Lower lobe of right lung (tissue), 2 donors: Measurements from ENCODE around the gene R3HDM2. TPM values are rescaled to one million over a fixed set of nuclear protein-coding genes. Genes with fewer than 3 reads are reported as not detected.
"Not testable (repeated sequence)": the region's sequence is repeated elsewhere in the genome, so short reads cannot be mapped to it uniquely, and the experiment has no call there.

Source experiments
- ATAC-seq, 2 donors: fragments of 200-7000 bp; cut with Tn5 transposase; one replicate each; pipeline ENCODE4 v1.9.1; 2020 to 2022; ENCODE audit warnings: mild to moderate bottlenecking in 2 of 2, moderate library complexity in 2 of 2
- DNase-seq: peaks from one replicate; pipeline ENCODE4 v3.0.0-alpha.2; 2020
- H3K27ac ChIP-seq: fragments of 200-600 bp; one replicate; pipeline ENCODE4 v1.8.0; 2022
- H3K27me3 ChIP-seq: fragments of 200-600 bp; one replicate; pipeline ENCODE4 v1.8.0; 2022; ENCODE audit warnings: low read depth
- H3K36me3 ChIP-seq: fragments of 200-600 bp; one replicate; pipeline ENCODE4 v1.8.0; 2022; ENCODE audit warnings: mild to moderate bottlenecking
- H3K4me1 ChIP-seq: fragments of 200-600 bp; one replicate; pipeline ENCODE4 v1.8.0; 2022
- H3K4me3 ChIP-seq: fragments of 200-600 bp; one replicate; pipeline ENCODE4 v1.8.0; 2022; ENCODE audit warnings: mild to moderate bottlenecking
- H3K9me3 ChIP-seq: fragments of 200-600 bp; one replicate; pipeline ENCODE4 v1.8.0; 2022
- intact Hi-C: fragments of 100-400 bp; cut with DNase I; formaldehyde crosslinking; loops from one replicate; pipeline ENCODE4 v1.11.0; 2022
- total RNA-seq: library from RNA; stranded (reverse); fragmentation: NEBNext Ultra II Directional; extraction: Animal tissue kit (Norgen Biotek cat#: 25700); gene quantifications from one replicate; pipeline ENCODE4 v1.2.1, GENCODE V29; 2021
- TF ChIP-seq, protein P1 (sequence below): fragments of 200-600 bp; IDR thresholded peaks from one replicate; pipeline ENCODE4 v1.8.0; 2022; ENCODE audit warnings: antibody characterized with exemption, mild to moderate bottlenecking
- donor health status: DM: no; HTN: yes; CAD: no; lungs with severe emphysema.

The R3HDM2 gene
- total RNA-seq, 1 donor from 2014 or later = 79.3 TPM

DNA sequence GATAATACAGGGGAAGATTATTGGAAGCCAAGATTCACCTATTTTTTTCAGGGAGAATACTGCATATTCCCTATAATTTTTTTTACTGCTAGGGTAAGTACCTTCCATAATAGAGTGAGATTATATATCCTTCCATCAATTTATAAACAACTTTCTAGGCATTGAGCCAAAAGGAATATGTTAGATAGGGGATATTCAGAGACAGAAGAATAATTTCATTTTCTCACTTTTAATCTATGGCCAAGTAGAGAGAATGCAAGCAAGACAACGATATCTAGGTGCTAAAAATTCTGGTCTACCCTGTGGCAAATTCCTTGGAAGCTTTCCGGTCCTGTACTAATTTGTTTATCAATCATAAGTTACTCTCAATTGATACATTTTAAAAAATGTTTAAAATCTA lies 110.2 kb downstream of the R3HDM2 start:
- intact Hi-C loops = no loop called here
- TF ChIP-seq, protein P1, sequence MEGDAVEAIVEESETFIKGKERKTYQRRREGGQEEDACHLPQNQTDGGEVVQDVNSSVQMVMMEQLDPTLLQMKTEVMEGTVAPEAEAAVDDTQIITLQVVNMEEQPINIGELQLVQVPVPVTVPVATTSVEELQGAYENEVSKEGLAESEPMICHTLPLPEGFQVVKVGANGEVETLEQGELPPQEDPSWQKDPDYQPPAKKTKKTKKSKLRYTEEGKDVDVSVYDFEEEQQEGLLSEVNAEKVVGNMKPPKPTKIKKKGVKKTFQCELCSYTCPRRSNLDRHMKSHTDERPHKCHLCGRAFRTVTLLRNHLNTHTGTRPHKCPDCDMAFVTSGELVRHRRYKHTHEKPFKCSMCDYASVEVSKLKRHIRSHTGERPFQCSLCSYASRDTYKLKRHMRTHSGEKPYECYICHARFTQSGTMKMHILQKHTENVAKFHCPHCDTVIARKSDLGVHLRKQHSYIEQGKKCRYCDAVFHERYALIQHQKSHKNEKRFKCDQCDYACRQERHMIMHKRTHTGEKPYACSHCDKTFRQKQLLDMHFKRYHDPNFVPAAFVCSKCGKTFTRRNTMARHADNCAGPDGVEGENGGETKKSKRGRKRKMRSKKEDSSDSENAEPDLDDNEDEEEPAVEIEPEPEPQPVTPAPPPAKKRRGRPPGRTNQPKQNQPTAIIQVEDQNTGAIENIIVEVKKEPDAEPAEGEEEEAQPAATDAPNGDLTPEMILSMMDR = no peak
- DNase-seq = no peak
- H3K4me1 ChIP-seq = no peaks in the 10 kb centered on the region
- no peak for ATAC-seq
- H3K27ac ChIP-seq = no peak overlapping the region
- H3K9me3 ChIP-seq = no peaks in the 10 kb centered on the region
- H3K27me3 ChIP-seq = no peaks in the 10 kb centered on the region
- H3K36me3 ChIP-seq = no peaks in the 10 kb centered on the region
- H3K4me3 ChIP-seq = no peak overlapping the region

DNA sequence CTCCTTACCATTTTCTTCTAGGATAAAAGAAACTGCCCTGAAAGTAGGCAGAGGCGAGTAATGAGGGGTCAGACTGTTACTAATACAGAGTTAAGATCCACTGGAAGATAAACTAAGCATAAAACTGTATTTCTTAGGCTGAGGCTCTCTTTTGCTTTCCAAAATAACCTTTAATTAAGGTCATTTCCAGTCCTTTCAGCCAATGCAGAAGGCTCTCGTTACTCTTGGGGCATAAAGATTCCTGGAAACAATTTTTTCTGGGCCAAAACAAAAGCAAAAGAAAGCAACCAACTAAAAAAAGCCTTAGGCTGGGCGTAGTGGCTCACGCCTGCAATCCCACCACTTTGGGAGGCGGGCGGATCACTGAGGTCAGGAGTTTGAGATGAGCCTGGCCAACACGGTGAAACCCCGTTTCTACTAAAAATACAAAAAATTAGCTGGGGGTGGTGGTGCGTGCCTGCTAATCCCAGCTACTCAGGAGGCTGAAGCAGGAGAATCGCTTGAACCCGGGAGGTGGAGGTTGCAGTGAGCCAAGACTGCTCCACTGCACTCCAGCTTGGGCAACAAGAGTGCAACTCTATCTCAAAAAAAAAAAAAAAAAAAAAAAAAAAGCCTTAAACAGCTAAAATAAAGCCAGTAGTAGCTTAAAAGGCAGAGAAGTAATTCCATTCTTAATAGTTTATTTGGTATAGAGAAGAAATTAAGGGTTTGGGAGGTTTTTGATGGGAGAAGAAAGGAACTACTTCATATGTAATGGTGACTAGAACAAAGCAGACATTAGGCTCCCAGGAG lies 111.0 kb downstream of the R3HDM2 start:
- no peaks in the 10 kb centered on the region for H3K27me3 ChIP-seq
- intact Hi-C loops = no loop called here
- TF ChIP-seq, protein P1 = no peak
- no peak overlapping the region for H3K27ac ChIP-seq
- no peaks in the 10 kb centered on the region for H3K36me3 ChIP-seq
- no peaks in the 10 kb centered on the region for H3K9me3 ChIP-seq
- H3K4me3 ChIP-seq = no peak overlapping the region
- H3K4me1 ChIP-seq = no peaks in the 10 kb centered on the region
- DNase-seq = no peak
- no peak for ATAC-seq

DNA sequence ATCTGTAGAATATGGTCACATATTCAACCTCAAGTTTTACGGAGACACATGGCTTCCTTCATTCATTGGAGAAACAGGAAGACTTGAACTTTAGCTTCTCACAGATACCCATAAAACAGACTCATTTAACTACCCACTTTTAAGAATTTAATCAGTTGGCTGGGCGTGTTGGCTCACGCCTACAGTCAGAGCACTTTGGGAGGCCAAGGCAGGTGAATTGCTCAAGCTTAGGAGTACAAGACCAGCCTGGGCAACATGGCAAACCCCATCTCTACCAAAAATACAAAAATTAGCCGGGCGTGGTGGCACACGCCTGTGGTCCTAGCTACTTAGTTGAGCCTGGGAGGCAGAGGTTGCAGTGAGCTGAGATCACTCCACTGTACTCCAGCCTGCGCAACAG lies 115.2 kb downstream of the R3HDM2 start:
- no peak for ATAC-seq
- DNase-seq = no peak
- intact Hi-C loops = no loop called here
- H3K27ac ChIP-seq = no peak overlapping the region
- H3K4me3 ChIP-seq = no peak overlapping the region
- no peaks in the 10 kb centered on the region for H3K9me3 ChIP-seq
- TF ChIP-seq, protein P1 = no peak
- H3K4me1 ChIP-seq = no peaks in the 10 kb centered on the region
- no peaks in the 10 kb centered on the region for H3K36me3 ChIP-seq
- no peaks in the 10 kb centered on the region for H3K27me3 ChIP-seq

DNA sequence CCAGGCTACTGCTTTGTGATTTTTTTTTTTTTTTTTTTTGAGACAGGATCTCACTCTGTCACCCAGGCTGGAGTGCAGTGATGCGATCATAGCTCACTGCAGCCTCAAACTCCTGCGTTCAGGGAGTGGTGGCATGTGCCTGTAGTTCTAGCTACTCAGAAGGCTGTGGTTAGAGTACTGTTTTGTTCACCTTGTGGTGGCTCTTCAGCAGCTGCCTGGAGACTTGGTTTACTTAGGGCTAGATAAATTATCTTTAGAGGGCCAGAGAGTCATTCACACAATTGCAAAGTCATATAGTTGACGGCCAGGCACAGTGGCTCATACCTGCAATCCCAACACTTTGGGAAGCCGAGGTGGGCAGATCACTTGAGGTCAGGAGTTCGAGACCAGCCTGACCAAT lies 118.6 kb downstream of the R3HDM2 start:
- H3K4me3 ChIP-seq, ATAC-seq, H3K27me3 ChIP-seq, H3K4me1 ChIP-seq, H3K27ac ChIP-seq, intact Hi-C loops, DNase-seq, H3K9me3 ChIP-seq: not testable (repeated sequence)
- peaks cover 20% of the 10 kb centered on the region for H3K36me3 ChIP-seq

DNA sequence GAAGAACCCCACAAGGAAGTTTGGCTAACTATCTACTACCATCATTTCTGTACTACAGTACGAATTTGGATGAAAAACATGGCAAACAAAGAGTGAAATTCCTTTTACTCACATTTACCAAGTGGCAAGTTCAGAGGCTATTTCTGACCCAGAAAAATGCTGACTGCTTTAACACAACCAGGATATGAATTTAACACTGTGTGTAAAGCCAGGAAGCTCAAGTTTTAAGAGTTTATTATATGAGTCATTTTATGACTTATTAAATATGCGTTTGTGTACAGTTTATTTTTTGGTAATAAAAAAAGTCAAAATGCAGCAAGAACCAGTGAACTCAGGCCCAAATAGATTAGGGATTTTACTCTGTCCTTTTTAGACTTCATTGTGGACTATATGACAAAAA lies 121.4 kb downstream of the R3HDM2 start:
- ATAC-seq (no peak), DNase-seq (no peak)
- Histone ChIP-seq H3K27me3 (no peaks in the 10 kb centered on the region), H3K9me3 (no peaks in the 10 kb centered on the region), H3K4me3 (no peak overlapping the region), H3K36me3 (peaks cover 31% of the 10 kb centered on the region), H3K27ac (no peak overlapping the region), H3K4me1 (no peaks in the 10 kb centered on the region)
- intact Hi-C loops = no loop called here
- TF ChIP-seq, protein P1 = no peak

DNA sequence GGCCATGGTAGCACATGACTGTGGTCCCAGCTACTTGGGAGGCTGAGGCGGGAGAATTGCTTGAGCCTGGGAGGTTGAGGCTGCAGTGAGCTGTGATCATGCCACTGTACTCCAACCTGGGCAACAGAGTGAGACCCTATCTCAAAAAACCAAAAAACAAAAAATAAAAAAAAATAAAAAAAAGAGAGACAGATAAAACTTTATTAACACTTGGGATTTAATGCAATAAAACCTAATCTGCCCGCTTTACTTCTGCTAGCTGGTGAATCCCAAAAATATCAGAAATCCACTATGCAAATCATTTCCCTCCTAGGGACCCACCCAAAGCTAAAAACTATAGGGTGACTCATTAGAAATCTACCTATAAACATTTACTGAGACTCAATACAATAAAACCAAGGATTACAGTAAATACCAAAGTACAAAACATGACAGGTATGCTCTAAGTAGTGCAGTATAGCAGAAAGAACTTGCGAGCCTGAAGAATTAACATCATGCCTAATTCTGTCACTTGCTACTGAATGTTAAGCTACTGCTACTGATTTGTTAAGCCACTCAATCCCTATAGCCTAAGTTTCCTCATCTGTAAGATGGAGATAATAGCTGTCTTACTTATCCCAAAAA lies 129.8 kb downstream of the R3HDM2 start:
- Histone ChIP-seq H3K27ac (no peak overlapping the region), H3K4me3 (no peak overlapping the region), H3K9me3 (no peaks in the 10 kb centered on the region), H3K36me3 (peaks cover 88% of the 10 kb centered on the region), H3K4me1 (no peaks in the 10 kb centered on the region), H3K27me3 (no peaks in the 10 kb centered on the region)
- ATAC-seq = no peak
- TF ChIP-seq, protein P1 = no peak
- no peak for DNase-seq
- intact Hi-C loops = no loop called here
